NCI-H748 (cell line): ENCODE measurements around the gene ANKRD9.
A peak's percentile ranks its signal among the peaks of the same experiment; 100 is the strongest.
"Not testable (repeated sequence)": the region's sequence is repeated elsewhere in the genome, so short reads cannot be mapped to it uniquely, and the experiment has no call there.

ENCODE experiments used
- DNase-seq: peaks from one replicate; lab custom pipeline; 2025; ENCODE audit not compliant: unreplicated experiment; lab: John Stamatoyannopoulos, UW

ANKRD9 gene

DNA sequence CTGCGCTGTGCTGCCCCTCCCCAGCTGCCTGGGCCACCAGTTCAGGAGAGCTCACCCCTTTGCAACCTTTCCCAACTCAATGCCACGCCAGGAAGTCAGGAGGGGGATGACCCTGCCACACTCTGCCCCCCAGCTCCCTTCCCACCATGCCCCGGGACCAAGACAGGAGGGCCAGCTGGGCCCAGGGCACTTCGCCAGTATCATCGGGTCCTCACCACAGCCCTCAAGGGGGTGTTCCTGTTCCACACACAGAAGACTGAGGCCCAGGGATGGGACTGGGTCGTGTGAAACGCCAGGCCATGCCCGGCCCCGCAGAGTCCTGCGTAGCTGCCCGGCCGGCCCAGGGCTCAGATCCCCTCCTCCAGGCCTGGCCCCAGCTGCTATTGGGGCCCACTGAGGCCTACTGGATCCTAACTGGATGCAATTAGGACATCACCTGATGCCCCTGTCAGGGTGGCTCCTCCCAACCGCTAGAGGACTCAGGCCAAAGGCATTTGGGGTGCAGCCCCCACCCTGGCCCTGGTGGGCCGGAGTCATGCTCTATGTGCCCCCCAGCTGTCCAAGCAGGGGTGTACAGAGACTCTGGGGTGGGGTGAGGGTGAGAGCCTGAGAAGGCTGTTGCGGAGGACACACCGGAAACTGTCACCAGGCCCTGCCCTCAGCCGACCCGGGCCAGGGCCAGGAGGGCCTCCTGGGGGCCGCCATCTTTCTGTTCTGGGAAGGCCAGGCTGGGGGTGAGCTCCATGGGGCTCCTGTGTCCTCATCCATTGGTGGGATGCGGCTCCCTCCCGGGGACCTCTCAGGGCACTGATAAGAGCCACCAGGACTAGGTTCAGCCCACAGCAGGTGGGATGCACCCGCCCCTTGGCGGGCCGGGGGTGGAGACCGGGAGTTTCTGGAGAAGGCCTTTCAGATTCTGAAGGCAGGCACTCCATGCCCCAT lies 29.3 kb upstream of the ANKRD9 start:
- DNase-seq, result no peak

DNA sequence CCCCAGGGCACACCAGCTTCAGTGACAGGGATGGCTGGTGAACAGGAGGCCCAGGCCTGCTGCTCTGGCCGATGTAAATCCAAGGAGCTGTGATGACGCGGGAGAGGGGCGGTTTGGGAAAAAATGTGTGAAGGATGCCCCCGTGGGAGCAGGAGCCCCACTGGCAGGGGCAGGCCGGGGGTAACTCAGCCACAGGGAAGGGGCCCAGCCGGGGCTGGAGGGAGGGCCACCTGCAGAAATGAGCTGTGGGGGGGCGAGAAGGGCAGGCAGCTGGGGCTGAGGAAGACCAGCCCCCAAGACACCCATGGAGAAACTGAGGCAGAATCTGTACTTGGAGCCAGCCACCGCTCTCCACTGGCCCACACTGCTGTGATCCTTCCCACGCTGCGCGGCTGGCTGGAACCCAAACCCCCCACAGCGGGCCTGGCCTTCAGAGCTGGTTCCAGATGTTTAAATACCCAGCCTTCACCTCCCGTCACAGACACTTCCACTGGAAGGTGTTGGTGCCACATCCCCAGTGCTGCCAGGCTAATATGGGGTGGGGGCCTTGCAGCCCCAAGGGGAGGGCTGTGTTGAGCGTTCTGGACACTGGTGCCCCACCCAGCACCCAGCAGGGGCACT lies 28.5 kb upstream of the ANKRD9 start:
- no peak for DNase-seq

GRCh38 chr14:102532204-102532658 lies 22.7 kb upstream of the ANKRD9 start:
- DNase-seq, result no peak

GRCh38 chr14:102530828-102531478 lies 21.4 kb upstream of the ANKRD9 start:
- no peak for DNase-seq

- no peak for DNase-seq
These were observed 19.0 kb upstream of the ANKRD9 start for GRCh38 chr14:102528431-102529170.

GRCh38 chr14:102525929-102526497 lies 16.4 kb upstream of the ANKRD9 start:
- DNase-seq, result no peak

GRCh38 chr14:102525219-102525928 lies 15.8 kb upstream of the ANKRD9 start:
- peak; percentile 68 for DNase-seq

GRCh38 chr14:102524451-102525218 lies 15.1 kb upstream of the ANKRD9 start:
- DNase-seq, result peak; percentile 100

DNA sequence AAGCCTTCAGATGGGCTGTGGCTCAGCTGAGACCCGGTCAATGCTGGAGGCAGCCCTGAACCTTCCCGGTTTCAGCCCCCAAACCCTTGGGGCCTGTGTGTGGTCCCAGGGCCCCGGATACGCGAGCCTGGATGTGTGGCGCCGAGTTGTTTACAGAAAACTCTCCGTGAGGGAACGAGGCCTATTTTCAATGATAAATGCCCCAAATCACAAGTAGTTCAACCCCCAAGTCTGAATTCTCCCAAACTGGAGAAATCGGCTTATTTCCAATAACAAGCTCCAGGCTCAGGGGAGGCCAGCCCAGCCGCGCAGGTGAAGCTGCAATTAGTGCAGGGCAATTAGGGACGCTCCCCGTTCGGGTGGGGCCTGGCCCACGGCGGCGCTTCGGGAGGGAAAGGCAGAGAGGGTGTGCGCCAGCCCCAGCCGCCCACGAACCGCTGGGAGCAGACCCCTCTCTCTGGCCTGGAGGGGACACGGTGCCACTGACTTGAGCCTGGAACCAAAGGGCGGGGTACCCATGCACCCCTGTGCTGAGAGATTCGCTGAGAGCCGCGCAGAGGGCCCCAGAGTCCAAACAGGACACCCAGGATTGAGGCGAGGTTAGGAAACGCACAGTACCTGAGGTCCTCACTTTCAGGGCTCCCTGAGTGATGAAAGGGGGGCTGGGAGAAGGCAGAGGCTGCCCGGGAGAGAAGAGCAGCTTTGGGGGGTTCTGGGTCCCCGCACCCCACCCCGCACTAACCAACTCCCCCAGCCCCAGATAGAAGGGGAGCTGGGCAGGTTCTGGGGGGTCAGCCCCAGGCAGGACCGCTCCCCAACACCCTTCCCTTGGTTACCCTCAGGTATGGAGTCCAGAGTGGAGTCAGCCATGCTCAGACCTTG lies 14.2 kb upstream of the ANKRD9 start:
- DNase-seq, result peak; percentile 90

GRCh38 chr14:102523200-102523568 lies 13.6 kb upstream of the ANKRD9 start:
- no peak for DNase-seq

DNA sequence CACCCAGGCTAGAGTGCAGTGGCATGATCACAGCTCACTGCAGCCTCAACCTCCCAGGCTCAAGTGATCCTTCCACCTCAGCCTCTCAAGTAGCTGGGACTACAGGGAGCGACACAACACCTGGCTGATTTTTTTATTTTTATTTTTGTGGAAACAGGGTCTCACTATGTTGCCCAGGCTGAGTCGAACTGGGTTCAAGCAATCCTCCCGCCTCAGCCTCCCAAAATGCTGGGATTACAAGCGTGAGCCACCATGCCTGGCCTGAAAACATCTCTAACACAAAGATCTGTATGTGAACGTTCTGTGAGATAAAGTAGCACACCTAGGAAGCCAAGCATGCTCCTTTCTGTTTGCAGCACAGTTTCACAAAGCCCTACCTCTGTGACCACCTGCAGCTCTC lies 10.1 kb upstream of the ANKRD9 start:
- not testable (repeated sequence) for DNase-seq

GRCh38 chr14:102518063-102518648 lies 8.6 kb upstream of the ANKRD9 start:
- no peak for DNase-seq

DNA sequence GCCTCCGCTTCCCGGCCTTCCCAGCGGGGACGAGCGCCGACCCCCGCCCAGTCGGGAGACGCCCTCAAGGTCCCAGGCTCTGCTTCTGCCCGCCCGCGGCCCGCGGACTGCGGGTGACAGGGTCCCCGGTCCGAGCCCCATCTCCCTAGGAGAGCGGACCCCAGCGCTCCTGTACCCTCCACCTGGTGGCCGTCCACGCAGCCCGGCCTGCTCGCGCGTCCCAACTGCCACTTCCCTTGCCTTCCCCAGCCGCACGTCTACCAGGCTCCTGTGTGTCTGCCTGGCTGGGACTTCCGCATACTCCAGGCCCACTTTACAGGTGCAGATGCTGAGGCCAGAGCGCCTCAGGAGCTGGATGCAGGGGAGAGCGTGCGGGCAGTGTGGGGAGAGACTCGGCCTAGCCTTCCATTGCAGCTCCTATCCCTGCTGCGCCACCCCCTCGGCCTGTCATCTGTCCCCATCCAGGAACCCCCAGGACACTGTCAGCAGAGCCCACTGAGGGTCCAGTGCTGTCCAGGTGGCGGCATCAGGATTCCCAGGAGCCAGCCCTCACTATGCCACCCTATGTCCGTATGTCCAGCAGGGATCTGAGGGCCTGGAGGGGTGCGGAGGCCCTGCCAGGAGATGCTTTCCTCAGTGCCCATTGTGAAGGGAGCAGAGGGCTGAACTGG lies 8.0 kb upstream of the ANKRD9 start:
- peak; percentile 50 for DNase-seq

- peak; percentile 66 for DNase-seq
These were observed 7.2 kb upstream of the ANKRD9 start for GRCh38 chr14:102516531-102517391.

DNA sequence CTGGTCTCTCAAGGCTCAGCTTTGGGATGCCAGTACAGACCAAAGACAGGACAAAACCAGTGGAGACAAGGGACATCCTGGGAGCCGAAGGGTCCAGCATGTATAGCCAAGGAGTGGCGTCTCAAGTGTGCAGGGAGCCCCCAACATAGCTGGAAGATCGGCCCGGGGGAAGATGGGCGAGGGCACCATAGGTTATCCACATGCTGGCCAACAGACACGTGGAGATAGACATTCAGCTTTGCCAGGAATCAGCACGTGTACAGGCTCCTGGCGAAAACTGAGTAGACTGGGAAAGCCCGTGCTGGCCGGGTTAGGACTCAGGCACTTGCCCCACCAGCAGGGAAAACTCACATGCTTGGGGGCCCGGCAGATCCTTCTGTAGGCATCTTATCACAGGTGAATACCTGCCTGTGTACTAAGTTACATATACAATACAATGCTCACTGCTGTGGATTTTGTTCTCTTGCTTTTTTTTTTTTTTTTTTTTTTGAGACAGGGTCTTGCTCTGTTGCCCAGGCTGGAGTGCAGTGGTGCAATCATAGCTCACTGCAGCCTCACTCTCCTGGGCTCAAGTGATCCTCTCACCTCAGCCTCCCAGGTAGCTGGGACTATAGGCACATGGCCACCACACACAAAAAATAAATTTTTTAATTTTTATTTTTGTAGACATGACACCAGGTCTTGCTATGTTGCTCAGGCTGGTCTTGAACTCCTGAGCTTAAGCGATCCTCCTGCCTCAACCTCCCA lies 5.6 kb upstream of the ANKRD9 start:
- no peak for DNase-seq
